ENCODE results near the gene ATOH8. TPM values are rescaled to one million over a fixed set of nuclear protein-coding genes. Genes with fewer than 3 reads are reported as not detected.

The ATOH8 gene
- total RNA-seq, 1 experiment from 2014 or later = 0.81 TPM

DNA sequence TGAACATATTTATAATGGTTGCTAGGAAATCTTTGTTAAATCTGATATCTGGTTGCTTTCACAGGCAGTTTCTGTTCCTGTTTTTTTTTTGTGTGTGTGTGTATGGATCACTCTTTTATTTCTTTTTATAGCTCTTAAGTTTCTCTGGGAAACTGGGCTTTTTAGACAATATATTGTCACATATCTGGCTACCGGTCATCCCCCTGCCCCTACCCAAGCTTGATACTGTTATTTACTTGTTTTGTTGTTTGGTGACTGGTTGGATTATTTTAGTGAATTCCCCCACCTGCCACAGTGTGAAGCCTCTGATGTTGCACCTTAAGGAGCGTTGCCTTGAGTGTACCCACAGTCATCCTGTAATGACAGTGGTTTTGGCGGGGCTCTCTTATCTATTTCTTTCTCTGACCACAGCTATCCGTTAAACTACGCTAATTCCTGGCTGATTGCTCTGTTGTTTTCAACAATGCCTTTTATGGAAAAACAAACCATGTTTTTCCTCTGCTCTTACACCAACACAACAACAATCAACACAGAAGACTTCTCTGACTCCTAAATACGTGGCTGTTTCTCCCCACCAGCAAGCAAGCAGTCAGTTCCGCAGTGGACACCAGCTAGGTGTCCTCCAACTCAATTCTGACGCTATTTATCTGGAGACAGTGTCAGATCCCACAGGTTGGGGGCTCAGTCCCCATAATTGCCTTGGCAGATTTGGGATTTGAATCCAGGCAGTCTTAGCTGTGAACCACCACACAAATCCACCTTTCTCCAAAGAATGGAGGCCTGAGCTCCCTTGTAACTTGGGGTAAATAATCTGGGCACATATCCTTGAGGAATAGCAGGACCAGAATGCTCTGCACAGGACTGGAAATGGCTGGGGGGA is 48.8 kb upstream of the ATOH8 start:
- Mint-ChIP-seq H3K27ac (no peak overlapping the region), H3K36me3 (no peaks in the 10 kb centered on the region), H3K9me3 (no peaks in the 10 kb centered on the region), H3K4me3 (no peak overlapping the region), H3K27me3 (ENCODE audit: low read depth) (peaks cover 12% of the 10 kb centered on the region), H3K4me1 (peaks cover 28% of the 10 kb centered on the region)
- POLR2A ChIA-PET = no interaction called here
- no peak for ATAC-seq
- DNase-seq (ENCODE audit: low spot score) = no peak
- CTCF ChIA-PET = interaction anchor here (0.9 to 4.3 kb wide), 10 partner anchors 13 to 122 kb away, joined by 3 to 42 read pairs (median 4); no protein-coding TSS in a partner anchor
- TF ChIP-seq OVOL2 (CRISPR knock-in tag; IDR thresholded peaks at IDR 0.05; ENCODE audit: borderline replicate concordance) = no peak
- TF ChIP-seq, protein P1, sequence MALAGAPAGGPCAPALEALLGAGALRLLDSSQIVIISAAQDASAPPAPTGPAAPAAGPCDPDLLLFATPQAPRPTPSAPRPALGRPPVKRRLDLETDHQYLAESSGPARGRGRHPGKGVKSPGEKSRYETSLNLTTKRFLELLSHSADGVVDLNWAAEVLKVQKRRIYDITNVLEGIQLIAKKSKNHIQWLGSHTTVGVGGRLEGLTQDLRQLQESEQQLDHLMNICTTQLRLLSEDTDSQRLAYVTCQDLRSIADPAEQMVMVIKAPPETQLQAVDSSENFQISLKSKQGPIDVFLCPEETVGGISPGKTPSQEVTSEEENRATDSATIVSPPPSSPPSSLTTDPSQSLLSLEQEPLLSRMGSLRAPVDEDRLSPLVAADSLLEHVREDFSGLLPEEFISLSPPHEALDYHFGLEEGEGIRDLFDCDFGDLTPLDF (CRISPR knock-in tag; IDR thresholded peaks at IDR 0.05) = no peak
- TF ChIP-seq NFYB (CRISPR knock-in tag; conservative IDR thresholded peaks at IDR 0.05; ENCODE audit: low read depth) = no peak
- TF ChIP-seq TCF7 (CRISPR knock-in tag; IDR thresholded peaks at IDR 0.05; ENCODE audit: low read depth) = no peak
- TF ChIP-seq, protein P2, sequence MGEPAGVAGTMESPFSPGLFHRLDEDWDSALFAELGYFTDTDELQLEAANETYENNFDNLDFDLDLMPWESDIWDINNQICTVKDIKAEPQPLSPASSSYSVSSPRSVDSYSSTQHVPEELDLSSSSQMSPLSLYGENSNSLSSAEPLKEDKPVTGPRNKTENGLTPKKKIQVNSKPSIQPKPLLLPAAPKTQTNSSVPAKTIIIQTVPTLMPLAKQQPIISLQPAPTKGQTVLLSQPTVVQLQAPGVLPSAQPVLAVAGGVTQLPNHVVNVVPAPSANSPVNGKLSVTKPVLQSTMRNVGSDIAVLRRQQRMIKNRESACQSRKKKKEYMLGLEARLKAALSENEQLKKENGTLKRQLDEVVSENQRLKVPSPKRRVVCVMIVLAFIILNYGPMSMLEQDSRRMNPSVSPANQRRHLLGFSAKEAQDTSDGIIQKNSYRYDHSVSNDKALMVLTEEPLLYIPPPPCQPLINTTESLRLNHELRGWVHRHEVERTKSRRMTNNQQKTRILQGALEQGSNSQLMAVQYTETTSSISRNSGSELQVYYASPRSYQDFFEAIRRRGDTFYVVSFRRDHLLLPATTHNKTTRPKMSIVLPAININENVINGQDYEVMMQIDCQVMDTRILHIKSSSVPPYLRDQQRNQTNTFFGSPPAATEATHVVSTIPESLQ (CRISPR knock-in tag; IDR thresholded peaks at IDR 0.05) = no peak
- TF ChIP-seq ZNF317 (CRISPR knock-in tag; IDR thresholded peaks at IDR 0.05; ENCODE audit: borderline replicate concordance, low read depth) = no peak
- no peak for TF ChIP-seq NR2C2 (CRISPR knock-in tag; IDR thresholded peaks at IDR 0.05)
- TF ChIP-seq EMX1 (CRISPR knock-in tag; IDR thresholded peaks at IDR 0.05) = no peak
- TF ChIP-seq ZBTB21 (CRISPR knock-in tag; IDR thresholded peaks at IDR 0.05; ENCODE audit: borderline replicate concordance) = no peak
- TF ChIP-seq, protein P3, sequence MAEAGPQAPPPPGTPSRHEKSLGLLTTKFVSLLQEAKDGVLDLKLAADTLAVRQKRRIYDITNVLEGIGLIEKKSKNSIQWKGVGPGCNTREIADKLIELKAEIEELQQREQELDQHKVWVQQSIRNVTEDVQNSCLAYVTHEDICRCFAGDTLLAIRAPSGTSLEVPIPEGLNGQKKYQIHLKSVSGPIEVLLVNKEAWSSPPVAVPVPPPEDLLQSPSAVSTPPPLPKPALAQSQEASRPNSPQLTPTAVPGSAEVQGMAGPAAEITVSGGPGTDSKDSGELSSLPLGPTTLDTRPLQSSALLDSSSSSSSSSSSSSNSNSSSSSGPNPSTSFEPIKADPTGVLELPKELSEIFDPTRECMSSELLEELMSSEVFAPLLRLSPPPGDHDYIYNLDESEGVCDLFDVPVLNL (CRISPR knock-in tag; IDR thresholded peaks at IDR 0.05; ENCODE audit: borderline replicate concordance, low read depth) = no peak
- TF ChIP-seq ZNF532 (CRISPR knock-in tag; IDR thresholded peaks at IDR 0.05; ENCODE audit: borderline replicate concordance) = no peak
- no peak for TF ChIP-seq ATF1 (CRISPR knock-in tag; IDR thresholded peaks at IDR 0.05)
- no peak for TF ChIP-seq KAT7 (CRISPR knock-in tag; IDR thresholded peaks at IDR 0.05; ENCODE audit: borderline replicate concordance)

DNA sequence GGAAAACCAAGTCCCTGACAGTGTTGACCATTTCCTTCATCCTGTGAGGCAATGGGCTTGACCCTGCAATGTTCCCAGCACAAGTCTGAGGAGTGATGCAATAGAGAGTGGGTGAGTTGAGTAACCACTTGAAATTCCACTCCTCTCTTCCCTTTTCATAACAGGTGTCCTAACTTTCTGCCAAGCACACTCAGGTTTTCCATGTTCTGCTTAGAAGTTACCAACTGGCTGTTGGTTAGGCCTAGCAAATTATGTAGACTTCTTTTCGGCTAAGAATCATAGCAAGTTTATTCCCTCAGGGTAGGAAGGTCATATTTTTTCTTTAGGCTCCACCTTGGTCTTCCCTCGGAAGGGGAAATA is 48.1 kb upstream of the ATOH8 start:
- ChIA-PET CTCF (interaction anchor here (0.9 to 4.3 kb wide), 11 partner anchors 13 to 108 kb away, joined by 3 to 42 read pairs (median 9); no protein-coding TSS in a partner anchor), POLR2A (no interaction called here)
- H3K4me1 Mint-ChIP-seq = peaks cover 28% of the 10 kb centered on the region
- no peaks in the 10 kb centered on the region for H3K36me3 Mint-ChIP-seq
- ATAC-seq = no peak
- H3K9me3 Mint-ChIP-seq = no peaks in the 10 kb centered on the region
- H3K27me3 Mint-ChIP-seq (ENCODE audit: low read depth) = peaks cover 12% of the 10 kb centered on the region
- H3K4me3 Mint-ChIP-seq = no peak overlapping the region
- no peak overlapping the region for H3K27ac Mint-ChIP-seq
- TF ChIP-seq GABPB1 (CRISPR knock-in tag; IDR thresholded peaks at IDR 0.05) (peak; percentile 98), NFE2L1 (CRISPR knock-in tag; IDR thresholded peaks at IDR 0.05) (no peak)
- DNase-seq (ENCODE audit: low spot score) = no peak
